ENCODE measurements around the gene GLP2R. TPM values are rescaled to one million over a fixed set of nuclear protein-coding genes. Genes with fewer than 3 reads are reported as not detected.
A peak's percentile ranks its signal among the peaks of the same experiment; 100 is the strongest.

Gene GLP2R
- total and polyA plus RNA-seq, 12 donors, result 0.09 to 0.41 (median 0.19) TPM; not detected in 2

DNA sequence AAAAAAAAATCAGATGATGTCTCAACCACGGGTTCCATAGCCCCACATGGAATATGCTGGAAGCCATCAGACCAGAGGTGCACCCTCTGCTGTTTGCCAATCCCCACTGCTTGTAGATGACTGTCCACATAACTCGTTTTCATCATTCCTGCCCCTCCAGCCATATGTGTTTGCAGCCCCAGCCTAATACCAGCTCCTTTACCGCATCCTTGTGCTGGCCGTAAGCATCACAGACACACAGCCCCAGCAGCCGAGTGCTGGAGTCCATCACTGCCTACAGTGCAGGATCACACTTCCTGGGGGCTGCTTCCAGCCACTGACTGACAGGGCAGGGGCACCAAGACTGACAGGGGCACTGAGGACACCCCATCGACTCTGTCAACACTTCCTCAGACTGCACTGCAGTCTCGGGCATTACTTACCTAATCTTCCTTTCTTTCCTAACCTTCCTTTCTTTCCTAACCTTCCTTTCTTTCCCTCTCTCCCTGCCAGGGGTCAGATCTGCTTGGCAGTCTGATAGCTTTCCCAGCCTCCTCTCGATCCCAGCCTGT, 74.4 kb downstream of the GLP2R start:
- ATAC-seq (peak in 1 of 8 donors; percentile 21), DNase-seq (no peak)
- TF ChIP-seq, protein P1, sequence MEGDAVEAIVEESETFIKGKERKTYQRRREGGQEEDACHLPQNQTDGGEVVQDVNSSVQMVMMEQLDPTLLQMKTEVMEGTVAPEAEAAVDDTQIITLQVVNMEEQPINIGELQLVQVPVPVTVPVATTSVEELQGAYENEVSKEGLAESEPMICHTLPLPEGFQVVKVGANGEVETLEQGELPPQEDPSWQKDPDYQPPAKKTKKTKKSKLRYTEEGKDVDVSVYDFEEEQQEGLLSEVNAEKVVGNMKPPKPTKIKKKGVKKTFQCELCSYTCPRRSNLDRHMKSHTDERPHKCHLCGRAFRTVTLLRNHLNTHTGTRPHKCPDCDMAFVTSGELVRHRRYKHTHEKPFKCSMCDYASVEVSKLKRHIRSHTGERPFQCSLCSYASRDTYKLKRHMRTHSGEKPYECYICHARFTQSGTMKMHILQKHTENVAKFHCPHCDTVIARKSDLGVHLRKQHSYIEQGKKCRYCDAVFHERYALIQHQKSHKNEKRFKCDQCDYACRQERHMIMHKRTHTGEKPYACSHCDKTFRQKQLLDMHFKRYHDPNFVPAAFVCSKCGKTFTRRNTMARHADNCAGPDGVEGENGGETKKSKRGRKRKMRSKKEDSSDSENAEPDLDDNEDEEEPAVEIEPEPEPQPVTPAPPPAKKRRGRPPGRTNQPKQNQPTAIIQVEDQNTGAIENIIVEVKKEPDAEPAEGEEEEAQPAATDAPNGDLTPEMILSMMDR (IDR thresholded peaks at IDR 0.05), result no peak
- Histone ChIP-seq H3K36me3 (no peaks in the 10 kb centered on the region), H3K27me3 (peaks cover 0 to 40% (median 0%) of the 10 kb centered on the region in 7 donors), H3K9me3 (peaks cover 0 to under 1% (median 0%) of the 10 kb centered on the region in 11 donors), H3K4me1 (peaks cover 0 to 5% (median 0%) of the 10 kb centered on the region in 9 donors), H3K4me3 (no peak overlapping the region), H3K27ac (no peak overlapping the region)
- 34 to 58% methylated on average over 8 of the region's 8 CpGs for whole genome bisulfite sequencing, 2 donors
- intact Hi-C loops (cut with DNase I), result no loop called here

DNA sequence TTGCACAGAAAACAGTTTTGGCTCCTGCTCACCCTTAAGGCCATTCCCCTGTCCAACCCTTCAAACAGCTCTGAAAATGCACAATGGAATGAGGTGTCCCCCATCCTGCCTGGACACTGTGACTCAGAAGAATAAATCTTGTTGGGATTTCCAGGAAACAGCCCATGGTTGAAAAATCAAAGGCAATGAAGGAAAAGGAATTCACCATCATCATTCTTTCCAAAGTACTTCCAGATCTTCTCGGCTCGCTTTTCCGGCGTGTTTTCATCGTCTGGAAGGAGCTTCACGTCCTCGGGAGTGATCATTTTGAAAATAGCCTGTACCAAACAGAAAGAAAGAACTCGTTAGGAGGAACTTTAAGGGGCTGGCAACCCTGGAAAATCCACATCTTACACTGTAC, 75.1 kb downstream of the GLP2R start:
- ATAC-seq (no peak), DNase-seq (no peak)
- Histone ChIP-seq H3K27ac (no peak overlapping the region), H3K27me3 (peaks cover 0 to 41% (median 0%) of the 10 kb centered on the region in 7 donors), H3K4me3 (no peak overlapping the region), H3K36me3 (no peaks in the 10 kb centered on the region), H3K9me3 (no peaks in the 10 kb centered on the region), H3K4me1 (peaks cover 0 to 5% (median 0%) of the 10 kb centered on the region in 9 donors)
- TF ChIP-seq, protein P1 (IDR thresholded peaks at IDR 0.05), result no peak
- intact Hi-C loops (cut with DNase I), result no loop called here
- 59 to 75% methylated on average over 8 of the region's 8 CpGs for whole genome bisulfite sequencing, 2 donors

DNA sequence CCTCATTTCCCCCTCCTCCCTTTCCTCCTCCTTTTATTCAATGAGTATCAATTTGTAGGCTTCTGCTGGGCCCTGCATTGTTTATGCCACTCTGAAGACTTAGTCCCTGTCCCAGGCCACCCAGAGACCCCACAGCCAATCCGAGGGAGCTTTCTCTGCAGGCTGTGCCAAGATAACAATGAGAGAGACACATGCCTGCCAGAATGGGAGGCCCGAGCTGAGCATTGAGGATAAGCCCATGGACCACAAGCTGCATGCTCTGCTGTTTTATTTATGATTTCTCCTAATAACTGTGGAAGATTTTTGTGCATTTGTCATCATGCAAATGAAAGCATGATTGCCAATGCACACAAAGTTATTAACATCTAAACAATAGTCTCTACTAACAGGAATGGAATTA, 76.4 kb downstream of the GLP2R start:
- intact Hi-C loops (cut with DNase I), result no loop called here
- ATAC-seq (no peak), DNase-seq (no peak)
- 23 to 27% methylated on average over 2 of the region's 2 CpGs for WGBS, 2 donors
- Histone ChIP-seq H3K27ac (no peak overlapping the region), H3K36me3 (no peaks in the 10 kb centered on the region), H3K4me1 (peaks cover 0 to 5% (median 0%) of the 10 kb centered on the region in 9 donors), H3K9me3 (no peaks in the 10 kb centered on the region), H3K4me3 (no peak overlapping the region), H3K27me3 (peaks cover 0 to 40% (median 0%) of the 10 kb centered on the region in 7 donors)
- TF ChIP-seq, protein P1 (IDR thresholded peaks at IDR 0.05), result no peak

DNA sequence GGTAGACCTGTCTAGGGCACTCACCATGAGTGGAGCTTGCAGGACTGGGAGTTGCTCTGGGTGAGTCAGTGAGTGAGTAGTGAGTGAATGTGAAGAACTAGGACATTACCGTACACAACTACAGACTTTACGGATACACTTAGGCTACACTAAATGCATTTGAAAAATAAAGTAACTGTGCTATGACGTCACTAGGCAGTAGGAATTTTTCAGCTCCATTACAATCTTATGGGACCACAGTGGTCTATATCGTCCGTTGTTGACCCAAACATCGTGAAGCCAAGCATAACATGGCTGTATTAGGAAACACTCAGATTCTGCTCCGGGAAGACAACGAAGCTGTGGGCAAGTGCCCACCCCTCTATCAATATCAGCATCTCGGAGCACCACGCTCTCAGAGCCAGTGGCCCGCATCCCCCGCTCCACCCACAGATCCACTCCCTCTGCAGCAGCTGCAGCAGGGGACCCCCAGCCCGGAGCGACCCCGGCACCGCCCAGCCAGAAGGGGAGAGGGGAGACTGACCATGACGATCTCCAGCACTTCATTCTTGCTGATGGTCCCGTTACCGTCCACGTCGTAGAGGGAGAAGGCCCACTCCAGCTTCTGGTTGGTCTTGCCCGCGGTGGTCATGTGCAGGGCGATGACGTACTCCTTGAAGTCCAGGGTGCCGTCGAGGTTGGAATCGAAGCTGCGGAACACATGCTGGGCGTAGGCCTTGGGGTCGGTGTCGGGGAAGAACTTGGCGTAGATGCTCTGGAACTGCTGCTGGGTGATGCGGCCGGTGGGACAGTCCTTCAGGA, 78.8 kb downstream of the GLP2R start:
- H3K36me3 ChIP-seq, result no peaks in the 10 kb centered on the region
- TF ChIP-seq, protein P1 (IDR thresholded peaks at IDR 0.05), result no peak
- H3K4me1 ChIP-seq, result peaks cover 0 to 5% (median 0%) of the 10 kb centered on the region in 9 donors
- H3K9me3 ChIP-seq, result no peaks in the 10 kb centered on the region
- peaks cover 0 to 31% (median 0%) of the 10 kb centered on the region in 7 donors for H3K27me3 ChIP-seq
- H3K27ac ChIP-seq, result no peak overlapping the region
- DNase-seq, result no peak
- no peak overlapping the region for H3K4me3 ChIP-seq
- intact Hi-C loops (cut with DNase I), result no loop called here
- ATAC-seq, result no peak
- WGBS, 2 donors, result 94 to 95% methylated on average over 35 of the region's 35 CpGs

Measured in heart right ventricle (tissue), 16 donors.